ENCODE data around the gene FOXN3. TPM values are rescaled to one million over a fixed set of nuclear protein-coding genes. Genes with fewer than 3 reads are reported as not detected.

FOXN3 gene
- polyA plus RNA-seq, 4 donors, result 22.0 to 47.3 (median 43.3) TPM

DNA sequence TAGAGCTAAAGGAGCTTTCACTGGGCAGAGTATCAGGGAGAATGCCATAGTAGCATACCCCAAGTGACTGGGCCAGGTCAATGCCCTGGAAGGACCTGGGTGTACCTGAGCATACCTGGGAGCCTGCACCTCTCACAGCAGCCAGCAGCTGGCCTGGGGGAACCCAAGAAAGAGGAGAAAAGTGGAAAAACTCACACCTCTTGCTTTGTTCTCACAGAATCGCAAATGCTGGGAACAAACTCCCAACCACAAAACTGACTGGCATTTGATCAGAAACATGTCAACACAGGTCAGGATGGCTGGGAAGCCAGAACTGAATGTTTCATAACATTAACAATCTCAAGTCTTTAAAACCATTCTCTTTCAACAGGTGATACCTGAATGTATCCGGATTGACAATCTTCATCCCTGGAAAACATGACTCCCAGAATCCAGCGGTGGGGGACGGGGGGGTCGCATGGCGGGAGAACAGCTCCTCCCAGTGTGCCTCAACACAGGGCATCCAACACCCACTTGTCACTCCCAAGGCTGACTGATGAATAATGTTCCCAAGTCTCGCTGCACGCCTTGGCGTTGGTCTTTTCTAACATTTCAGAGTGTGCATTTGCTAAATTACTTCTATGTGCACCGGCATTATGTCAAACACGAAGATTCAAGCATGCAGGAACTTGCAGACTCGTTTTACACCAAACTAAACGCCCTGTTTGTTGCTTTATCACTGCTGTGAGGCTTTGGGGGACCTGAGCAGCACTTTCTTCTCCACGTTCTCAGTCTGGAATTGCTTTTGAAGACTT is 7.9 kb downstream of the FOXN3 start:
- FAIRE-seq, result no peak
- Histone ChIP-seq H3K9me3 (ENCODE audit: control insufficient read depth in 2 of 2, insufficient read depth in 1 of 2, low read depth in 1 of 2, low read length in 1 of 2) (no peaks in the 10 kb centered on the region), H3K4me1 (ENCODE audit: control insufficient read depth in 3 of 3, insufficient read depth in 2 of 3, low read depth in 1 of 3, low read length in 2 of 3) (peaks cover 0 to 13% (median 0%) of the 10 kb centered on the region in 3 donors), H3K27me3 (ENCODE audit: control insufficient read depth in 3 of 3, insufficient read depth in 3 of 3, low read length in 3 of 3) (no peaks in the 10 kb centered on the region), H3K4me3 (ENCODE audit: low read depth in 1 of 3, low read length in 3 of 3) (no peak overlapping the region), H3K36me3 (ENCODE audit: control insufficient read depth in 3 of 3, insufficient read depth in 2 of 3, low read depth in 1 of 3, low read length in 3 of 3) (peaks cover 3 to 41% (median 5%) of the 10 kb centered on the region in 3 donors), H3K27ac (ENCODE audit: low read depth in 1 of 3, low read length in 2 of 3) (no peak overlapping the region)
- DNase-seq, result no peak
- WGBS, 3 donors, result 68 to 75% (median 75%) methylated on average over 14 of the region's 14 CpGs

DNA sequence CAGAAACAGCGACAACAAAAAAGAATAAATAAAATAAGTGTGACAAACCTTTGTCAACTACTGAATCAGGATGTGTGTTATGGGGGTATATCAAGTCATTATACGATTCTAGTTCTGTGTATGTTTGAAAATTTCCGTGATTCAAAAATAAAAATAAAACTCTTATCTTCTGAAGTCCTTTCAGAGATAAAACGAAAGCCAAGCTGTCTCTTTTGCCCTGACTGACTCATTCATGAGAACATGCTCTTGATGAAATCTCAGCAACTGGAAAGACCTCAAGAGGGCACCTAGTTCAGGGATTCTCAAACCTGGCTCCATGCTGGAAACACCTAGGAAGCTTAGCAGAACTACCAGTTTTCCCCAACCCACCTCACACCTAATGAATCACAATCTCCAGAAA is 9.2 kb downstream of the FOXN3 start:
- Histone ChIP-seq H3K27ac (ENCODE audit: low read depth in 1 of 3, low read length in 2 of 3) (no peak overlapping the region), H3K27me3 (ENCODE audit: control insufficient read depth in 3 of 3, insufficient read depth in 3 of 3, low read length in 3 of 3) (no peaks in the 10 kb centered on the region), H3K4me1 (ENCODE audit: control insufficient read depth in 3 of 3, insufficient read depth in 2 of 3, low read depth in 1 of 3, low read length in 2 of 3) (peaks cover 0 to 15% (median 0%) of the 10 kb centered on the region in 3 donors), H3K9me3 (ENCODE audit: control insufficient read depth in 2 of 2, insufficient read depth in 1 of 2, low read depth in 1 of 2, low read length in 1 of 2) (no peaks in the 10 kb centered on the region), H3K36me3 (ENCODE audit: control insufficient read depth in 3 of 3, insufficient read depth in 2 of 3, low read depth in 1 of 3, low read length in 3 of 3) (peaks cover 3 to 47% (median 5%) of the 10 kb centered on the region in 3 donors), H3K4me3 (ENCODE audit: low read depth in 1 of 3, low read length in 3 of 3) (no peak overlapping the region)
- WGBS, 3 donors, result 41 to 56% (median 48%) methylated on average over 4 of the region's 4 CpGs
- no peak for FAIRE-seq
- no peak for DNase-seq

DNA sequence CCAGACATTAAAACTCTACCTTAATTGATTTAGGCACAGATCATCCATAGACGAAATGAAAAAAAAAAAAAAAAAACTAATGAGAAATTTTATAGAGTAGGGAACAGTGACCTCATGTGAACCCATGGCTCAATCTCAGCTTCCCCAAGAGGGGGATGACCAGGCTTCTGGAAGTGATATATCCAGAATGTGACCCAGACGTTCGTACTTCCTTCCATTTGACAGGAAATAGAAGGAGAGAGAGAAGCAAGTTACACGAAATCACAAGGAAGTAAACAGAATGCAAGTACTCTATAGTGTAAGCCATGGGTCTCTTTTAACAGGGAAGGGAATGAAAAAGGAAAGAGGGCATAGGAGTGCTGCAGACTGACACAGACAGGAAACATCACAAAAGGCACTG is 10.1 kb downstream of the FOXN3 start:
- FAIRE-seq (no peak), DNase-seq (no peak)
- Histone ChIP-seq H3K36me3 (ENCODE audit: control insufficient read depth in 3 of 3, insufficient read depth in 2 of 3, low read depth in 1 of 3, low read length in 3 of 3) (peaks cover 3 to 40% (median 5%) of the 10 kb centered on the region in 3 donors), H3K4me3 (ENCODE audit: low read depth in 1 of 3, low read length in 3 of 3) (no peak overlapping the region), H3K4me1 (ENCODE audit: control insufficient read depth in 3 of 3, insufficient read depth in 2 of 3, low read depth in 1 of 3, low read length in 2 of 3) (peaks cover 0 to 15% (median 0%) of the 10 kb centered on the region in 3 donors), H3K9me3 (ENCODE audit: control insufficient read depth in 2 of 2, insufficient read depth in 1 of 2, low read depth in 1 of 2, low read length in 1 of 2) (no peaks in the 10 kb centered on the region), H3K27ac (ENCODE audit: low read depth in 1 of 3, low read length in 2 of 3) (no peak overlapping the region), H3K27me3 (ENCODE audit: control insufficient read depth in 3 of 3, insufficient read depth in 3 of 3, low read length in 3 of 3) (no peaks in the 10 kb centered on the region)
- 19 to 25% (median 19%) methylated on average over 4 of the region's 4 CpGs for WGBS, 3 donors

- Histone ChIP-seq H3K27me3 (ENCODE audit: control insufficient read depth in 3 of 3, insufficient read depth in 3 of 3, low read length in 3 of 3) (no peaks in the 10 kb centered on the region), H3K4me1 (ENCODE audit: control insufficient read depth in 3 of 3, insufficient read depth in 2 of 3, low read depth in 1 of 3, low read length in 2 of 3) (peaks cover 0 to 15% (median 0%) of the 10 kb centered on the region in 3 donors), H3K4me3 (ENCODE audit: low read depth in 1 of 3, low read length in 3 of 3) (no peak overlapping the region), H3K36me3 (ENCODE audit: control insufficient read depth in 3 of 3, insufficient read depth in 2 of 3, low read depth in 1 of 3, low read length in 3 of 3) (peaks cover 1 to 39% (median 7%) of the 10 kb centered on the region in 3 donors), H3K27ac (ENCODE audit: low read depth in 1 of 3, low read length in 2 of 3) (no peak overlapping the region), H3K9me3 (ENCODE audit: control insufficient read depth in 2 of 2, insufficient read depth in 1 of 2, low read depth in 1 of 2, low read length in 1 of 2) (no peaks in the 10 kb centered on the region)
- no peak for DNase-seq
- no peak for FAIRE-seq
Observed at GRCh38 chr14:89406361-89406760, 10.7 kb downstream of the FOXN3 start.

DNA sequence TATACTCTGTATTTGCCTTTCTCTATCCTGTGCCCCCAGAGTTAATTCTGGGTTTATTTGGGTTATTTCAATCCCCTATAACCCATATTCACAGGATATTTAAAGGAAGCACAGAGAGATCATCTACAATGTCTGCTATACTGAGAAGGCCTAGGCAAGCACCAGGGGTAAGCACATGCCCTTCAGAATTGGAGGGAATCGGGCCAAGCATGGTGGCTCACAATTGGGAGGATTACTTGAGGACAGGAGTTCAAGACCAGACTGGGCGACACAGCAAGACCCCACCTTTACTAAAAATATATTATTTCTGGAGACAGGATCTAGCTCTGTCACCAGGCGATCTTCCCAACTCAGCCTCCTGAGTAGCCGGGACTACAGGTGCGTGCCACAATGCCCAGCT is 11.3 kb downstream of the FOXN3 start:
- H3K27ac ChIP-seq (ENCODE audit: low read depth in 1 of 3, low read length in 2 of 3), result no peak overlapping the region
- FAIRE-seq, result no peak
- peaks cover 2 to 39% (median 4%) of the 10 kb centered on the region in 3 donors for H3K36me3 ChIP-seq (ENCODE audit: control insufficient read depth in 3 of 3, insufficient read depth in 2 of 3, low read depth in 1 of 3, low read length in 3 of 3)
- H3K9me3 ChIP-seq (ENCODE audit: control insufficient read depth in 2 of 2, insufficient read depth in 1 of 2, low read depth in 1 of 2, low read length in 1 of 2), result no peaks in the 10 kb centered on the region
- 89 to 97% (median 89%) methylated on average over 5 of the region's 5 CpGs for WGBS, 3 donors
- no peaks in the 10 kb centered on the region for H3K27me3 ChIP-seq (ENCODE audit: control insufficient read depth in 3 of 3, insufficient read depth in 3 of 3, low read length in 3 of 3)
- no peak for DNase-seq
- H3K4me3 ChIP-seq (ENCODE audit: low read depth in 1 of 3, low read length in 3 of 3), result no peak overlapping the region
- H3K4me1 ChIP-seq (ENCODE audit: control insufficient read depth in 3 of 3, insufficient read depth in 2 of 3, low read depth in 1 of 3, low read length in 2 of 3), result peaks cover 0 to 15% (median 0%) of the 10 kb centered on the region in 3 donors

DNA sequence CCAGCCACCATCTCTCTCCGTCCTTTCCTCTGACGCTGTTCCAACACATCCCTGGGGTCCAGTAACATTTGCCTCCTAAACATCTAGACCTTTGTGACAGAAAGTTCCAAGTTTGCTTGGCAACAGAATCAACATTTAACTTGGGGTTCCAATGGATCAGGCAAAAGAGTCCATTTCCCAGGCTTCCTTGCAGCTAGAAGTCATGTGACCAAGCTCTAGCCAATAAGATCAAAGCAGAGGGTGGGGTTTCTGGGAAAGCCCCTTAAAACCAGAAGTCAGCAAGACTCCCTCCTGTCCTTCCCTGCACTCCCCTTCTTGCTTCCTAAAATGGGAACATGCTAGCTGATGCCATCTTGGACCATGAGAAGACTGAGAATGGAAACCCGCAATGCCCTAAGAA is 14.7 kb downstream of the FOXN3 start:
- 94 to 97% (median 95%) methylated on average over 3 of the region's 3 CpGs for WGBS, 3 donors
- FAIRE-seq, result no peak
- Histone ChIP-seq H3K4me3 (ENCODE audit: low read depth in 1 of 3, low read length in 3 of 3) (no peak overlapping the region), H3K36me3 (ENCODE audit: control insufficient read depth in 3 of 3, insufficient read depth in 2 of 3, low read depth in 1 of 3, low read length in 3 of 3) (peaks cover 3 to 23% (median 6%) of the 10 kb centered on the region in 3 donors), H3K27ac (ENCODE audit: low read depth in 1 of 3, low read length in 2 of 3) (no peak overlapping the region), H3K9me3 (ENCODE audit: control insufficient read depth in 2 of 2, insufficient read depth in 1 of 2, low read depth in 1 of 2, low read length in 1 of 2) (no peaks in the 10 kb centered on the region), H3K4me1 (ENCODE audit: control insufficient read depth in 3 of 3, insufficient read depth in 2 of 3, low read depth in 1 of 3, low read length in 2 of 3) (peaks cover 0 to 9% (median 7%) of the 10 kb centered on the region in 3 donors), H3K27me3 (ENCODE audit: control insufficient read depth in 3 of 3, insufficient read depth in 3 of 3, low read length in 3 of 3) (no peaks in the 10 kb centered on the region)
- DNase-seq, result no peak

DNA sequence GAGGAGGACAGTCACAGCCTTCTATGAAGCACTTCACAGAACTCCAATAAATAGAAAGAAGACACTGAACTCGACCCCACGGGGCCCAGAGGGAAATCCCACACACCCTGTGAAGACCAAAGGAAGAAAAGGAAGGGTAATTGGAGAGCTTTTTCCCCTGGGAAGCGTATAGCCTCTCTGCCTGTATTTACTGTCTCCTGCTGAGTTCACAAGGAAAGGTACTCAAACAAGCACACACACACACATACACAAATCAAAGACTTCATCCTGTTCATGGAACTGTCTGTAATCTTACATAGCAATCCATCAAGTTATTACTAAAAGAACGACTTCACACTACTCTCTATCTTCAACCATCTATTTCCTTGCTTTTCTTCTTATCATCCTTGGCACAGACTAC is 15.3 kb downstream of the FOXN3 start:
- DNase-seq (no peak), FAIRE-seq (no peak)
- Histone ChIP-seq H3K4me3 (ENCODE audit: low read depth in 1 of 3, low read length in 3 of 3) (no peak overlapping the region), H3K4me1 (ENCODE audit: control insufficient read depth in 3 of 3, insufficient read depth in 2 of 3, low read depth in 1 of 3, low read length in 2 of 3) (peaks cover 0 to 7% (median 6%) of the 10 kb centered on the region in 3 donors), H3K27ac (ENCODE audit: low read depth in 1 of 3, low read length in 2 of 3) (no peak overlapping the region), H3K27me3 (ENCODE audit: control insufficient read depth in 3 of 3, insufficient read depth in 3 of 3, low read length in 3 of 3) (no peaks in the 10 kb centered on the region), H3K36me3 (ENCODE audit: control insufficient read depth in 3 of 3, insufficient read depth in 2 of 3, low read depth in 1 of 3, low read length in 3 of 3) (peaks cover 3 to 22% (median 7%) of the 10 kb centered on the region in 3 donors), H3K9me3 (ENCODE audit: control insufficient read depth in 2 of 2, insufficient read depth in 1 of 2, low read depth in 1 of 2, low read length in 1 of 2) (no peaks in the 10 kb centered on the region)
- 58 to 62% (median 61%) methylated on average over 4 of the region's 4 CpGs for WGBS, 3 donors

DNA sequence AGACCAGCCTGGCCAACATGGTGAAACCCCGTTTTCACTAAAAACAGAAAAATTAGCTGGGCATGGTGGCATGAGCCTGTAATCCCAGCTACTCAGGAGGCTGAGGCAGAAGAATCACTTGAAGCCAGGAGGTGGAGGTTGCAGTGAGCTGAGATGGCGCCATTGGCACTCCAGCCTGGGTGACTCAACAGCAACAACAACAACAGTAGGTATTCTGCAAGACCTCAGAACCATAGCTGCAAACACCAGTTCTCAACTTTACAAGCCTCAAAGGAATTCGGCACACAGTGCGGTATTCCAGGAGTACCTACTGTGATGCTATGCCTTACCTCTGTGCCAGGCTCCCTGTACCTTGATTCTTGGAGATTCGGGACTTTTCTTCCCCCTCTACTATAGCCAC is 15.8 kb downstream of the FOXN3 start:
- DNase-seq (no peak), FAIRE-seq (no peak)
- H3K9me3 ChIP-seq (ENCODE audit: control insufficient read depth in 2 of 2, insufficient read depth in 1 of 2, low read depth in 1 of 2, low read length in 1 of 2), result no peaks in the 10 kb centered on the region
- WGBS, 3 donors, result 88 to 99% (median 94%) methylated on average over 5 of the region's 5 CpGs
- no peak overlapping the region for H3K4me3 ChIP-seq (ENCODE audit: low read depth in 1 of 3, low read length in 3 of 3)
- H3K36me3 ChIP-seq (ENCODE audit: control insufficient read depth in 3 of 3, insufficient read depth in 2 of 3, low read depth in 1 of 3, low read length in 3 of 3), result peaks cover 3 to 22% (median 7%) of the 10 kb centered on the region in 3 donors
- no peak overlapping the region for H3K27ac ChIP-seq (ENCODE audit: low read depth in 1 of 3, low read length in 2 of 3)
- peaks cover 0 to 7% (median 6%) of the 10 kb centered on the region in 3 donors for H3K4me1 ChIP-seq (ENCODE audit: control insufficient read depth in 3 of 3, insufficient read depth in 2 of 3, low read depth in 1 of 3, low read length in 2 of 3)
- no peaks in the 10 kb centered on the region for H3K27me3 ChIP-seq (ENCODE audit: control insufficient read depth in 3 of 3, insufficient read depth in 3 of 3, low read length in 3 of 3)

All from small intestine (tissue), 7 donors.